Esophagus squamous epithelium (tissue), 4 donors: Measurements from ENCODE around the gene NOX3.

Experiments
- CTCF ChIP-seq, 6 experiments: fragments of 450-650 bp in 4 of 6; fragments of 200-600 bp in 2 of 6; sonication (generic) in 2 of 6; IDR thresholded peaks; one replicate each; pipeline ENCODE4 v1.5.1; 2016 to 2019; ENCODE audit warnings: antibody characterized with exemption in 6 of 6, mild to moderate bottlenecking in 4 of 6, moderate library complexity in 4 of 6
- POLR2A ChIP-seq, 4 donors: fragments of 450-650 bp; IDR thresholded peaks; one replicate each; pipeline ENCODE4 v1.6.1; 2017; ENCODE audit warnings: antibody characterized with exemption in 4 of 4, mild to moderate bottlenecking in 4 of 4, moderate library complexity in 3 of 4

- TF ChIP-seq CTCF (IDR thresholded peaks at IDR 0.05) (no peak), POLR2A (IDR thresholded peaks at IDR 0.05) (no peak)
Measured at GRCh38 chr6:155400654-155400965, 55.0 kb downstream of the NOX3 start.
